Measurements from ENCODE around the gene PALLD. TPM values are rescaled to one million over a fixed set of nuclear protein-coding genes. Genes with fewer than 3 reads are reported as not detected.

Gene PALLD
- total and polyA plus RNA-seq, 2 experiments from 2014 or later, result 157 to 178 TPM

GRCh38 chr4:168540086-168540485 lies 43.2 kb downstream of the PALLD start:
- DNase-seq (ENCODE audit: low read depth in 1 of 2, low spot score in 1 of 2), result peak in 1 of 2 donors; percentile 23
- H3K27me3 ChIP-seq, result no peaks in the 10 kb centered on the region
- H3K36me3 ChIP-seq, result peaks cover 10% of the 10 kb centered on the region
- H3K9me3 ChIP-seq (ENCODE audit: low read depth), result no peaks in the 10 kb centered on the region
- TF ChIP-seq, protein P1, sequence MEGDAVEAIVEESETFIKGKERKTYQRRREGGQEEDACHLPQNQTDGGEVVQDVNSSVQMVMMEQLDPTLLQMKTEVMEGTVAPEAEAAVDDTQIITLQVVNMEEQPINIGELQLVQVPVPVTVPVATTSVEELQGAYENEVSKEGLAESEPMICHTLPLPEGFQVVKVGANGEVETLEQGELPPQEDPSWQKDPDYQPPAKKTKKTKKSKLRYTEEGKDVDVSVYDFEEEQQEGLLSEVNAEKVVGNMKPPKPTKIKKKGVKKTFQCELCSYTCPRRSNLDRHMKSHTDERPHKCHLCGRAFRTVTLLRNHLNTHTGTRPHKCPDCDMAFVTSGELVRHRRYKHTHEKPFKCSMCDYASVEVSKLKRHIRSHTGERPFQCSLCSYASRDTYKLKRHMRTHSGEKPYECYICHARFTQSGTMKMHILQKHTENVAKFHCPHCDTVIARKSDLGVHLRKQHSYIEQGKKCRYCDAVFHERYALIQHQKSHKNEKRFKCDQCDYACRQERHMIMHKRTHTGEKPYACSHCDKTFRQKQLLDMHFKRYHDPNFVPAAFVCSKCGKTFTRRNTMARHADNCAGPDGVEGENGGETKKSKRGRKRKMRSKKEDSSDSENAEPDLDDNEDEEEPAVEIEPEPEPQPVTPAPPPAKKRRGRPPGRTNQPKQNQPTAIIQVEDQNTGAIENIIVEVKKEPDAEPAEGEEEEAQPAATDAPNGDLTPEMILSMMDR (IDR thresholded peaks at IDR 0.05; ENCODE audit: low read depth, low read length), result no peak
- H3K27ac ChIP-seq, result peak overlapping the region; percentile 24
- no peak overlapping the region for H3K4me3 ChIP-seq
- peaks cover 9% of the 10 kb centered on the region for H3K4me1 ChIP-seq (ENCODE audit: low read depth)

- H3K9me3 ChIP-seq (ENCODE audit: low read depth), result no peaks in the 10 kb centered on the region
- H3K4me1 ChIP-seq (ENCODE audit: low read depth), result peaks cover 9% of the 10 kb centered on the region
- no peaks in the 10 kb centered on the region for H3K27me3 ChIP-seq
- TF ChIP-seq, protein P1 (IDR thresholded peaks at IDR 0.05; ENCODE audit: low read depth, low read length), result no peak
- H3K4me3 ChIP-seq, result no peak overlapping the region
- peak overlapping the region; percentile 24 for H3K27ac ChIP-seq
- no peak for DNase-seq (ENCODE audit: low read depth in 1 of 2, low spot score in 1 of 2)
- H3K36me3 ChIP-seq, result peaks cover 10% of the 10 kb centered on the region
Measured at GRCh38 chr4:168540503-168541265, 43.8 kb downstream of the PALLD start.

DNA sequence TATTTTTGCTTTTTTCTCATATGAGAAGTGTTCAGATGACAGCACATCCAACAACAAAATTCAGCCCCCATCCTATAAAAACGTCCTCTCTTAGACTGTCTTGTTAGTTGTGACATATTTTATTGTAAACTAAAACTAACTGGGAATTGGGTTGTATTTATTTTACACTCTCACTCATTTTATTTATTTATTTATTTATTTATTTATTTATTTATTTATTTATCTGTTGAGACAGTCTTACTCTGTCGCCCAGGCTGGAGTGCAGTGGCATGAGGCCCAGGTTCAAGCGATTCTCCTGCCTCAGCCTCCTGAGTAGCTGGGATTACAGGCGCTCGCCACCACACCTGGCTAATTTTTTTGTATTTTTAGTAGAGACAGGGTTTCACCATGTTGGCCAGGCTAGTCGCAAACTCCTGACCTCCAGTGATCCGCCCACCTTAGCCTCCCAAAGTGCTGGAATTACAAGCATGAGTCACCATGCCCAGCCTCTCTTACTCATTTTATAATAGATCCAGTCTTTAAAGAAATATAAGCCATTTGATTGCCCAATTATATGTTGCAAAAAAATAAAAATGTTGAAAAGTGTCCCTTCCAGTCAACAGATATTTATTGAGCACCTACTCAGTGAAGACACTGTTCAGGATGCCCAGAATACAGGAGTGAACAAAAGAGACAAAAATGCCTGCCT lies 44.6 kb downstream of the PALLD start:
- peak in 1 of 2 donors; percentile 42 for DNase-seq (ENCODE audit: low read depth in 1 of 2, low spot score in 1 of 2)
- TF ChIP-seq, protein P1 (IDR thresholded peaks at IDR 0.05; ENCODE audit: low read depth, low read length), result no peak
- no peaks in the 10 kb centered on the region for H3K27me3 ChIP-seq
- H3K27ac ChIP-seq, result no peak overlapping the region
- H3K4me3 ChIP-seq, result no peak overlapping the region
- no peaks in the 10 kb centered on the region for H3K9me3 ChIP-seq (ENCODE audit: low read depth)
- H3K36me3 ChIP-seq, result peaks cover 10% of the 10 kb centered on the region
- peaks cover 9% of the 10 kb centered on the region for H3K4me1 ChIP-seq (ENCODE audit: low read depth)

DNA sequence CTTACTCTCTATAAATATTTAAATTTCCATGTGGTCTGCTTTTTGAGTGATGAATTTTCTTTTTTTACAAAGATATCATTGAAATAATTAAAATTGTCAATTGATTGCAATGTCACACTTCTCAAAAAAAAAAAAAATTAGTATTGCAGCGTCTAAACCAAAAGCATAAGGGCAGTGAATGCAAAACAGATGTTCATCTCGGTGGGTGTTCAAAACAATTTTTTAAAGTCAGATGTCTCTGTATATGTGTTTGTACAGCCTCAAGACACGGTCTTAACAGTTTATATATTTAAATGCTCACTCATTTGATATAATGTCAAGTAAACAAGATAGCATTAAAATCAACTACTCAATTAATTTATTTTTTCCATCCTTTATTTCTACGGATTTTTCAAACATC lies 52.3 kb downstream of the PALLD start:
- H3K4me1 ChIP-seq (ENCODE audit: low read depth), result peaks cover 4% of the 10 kb centered on the region
- no peak overlapping the region for H3K27ac ChIP-seq
- no peak for DNase-seq (ENCODE audit: low read depth in 1 of 2, low spot score in 1 of 2)
- no peak overlapping the region for H3K4me3 ChIP-seq
- TF ChIP-seq, protein P1 (IDR thresholded peaks at IDR 0.05; ENCODE audit: low read depth, low read length), result no peak
- H3K36me3 ChIP-seq, result peaks cover 3% of the 10 kb centered on the region
- no peaks in the 10 kb centered on the region for H3K27me3 ChIP-seq
- no peaks in the 10 kb centered on the region for H3K9me3 ChIP-seq (ENCODE audit: low read depth)

DNA sequence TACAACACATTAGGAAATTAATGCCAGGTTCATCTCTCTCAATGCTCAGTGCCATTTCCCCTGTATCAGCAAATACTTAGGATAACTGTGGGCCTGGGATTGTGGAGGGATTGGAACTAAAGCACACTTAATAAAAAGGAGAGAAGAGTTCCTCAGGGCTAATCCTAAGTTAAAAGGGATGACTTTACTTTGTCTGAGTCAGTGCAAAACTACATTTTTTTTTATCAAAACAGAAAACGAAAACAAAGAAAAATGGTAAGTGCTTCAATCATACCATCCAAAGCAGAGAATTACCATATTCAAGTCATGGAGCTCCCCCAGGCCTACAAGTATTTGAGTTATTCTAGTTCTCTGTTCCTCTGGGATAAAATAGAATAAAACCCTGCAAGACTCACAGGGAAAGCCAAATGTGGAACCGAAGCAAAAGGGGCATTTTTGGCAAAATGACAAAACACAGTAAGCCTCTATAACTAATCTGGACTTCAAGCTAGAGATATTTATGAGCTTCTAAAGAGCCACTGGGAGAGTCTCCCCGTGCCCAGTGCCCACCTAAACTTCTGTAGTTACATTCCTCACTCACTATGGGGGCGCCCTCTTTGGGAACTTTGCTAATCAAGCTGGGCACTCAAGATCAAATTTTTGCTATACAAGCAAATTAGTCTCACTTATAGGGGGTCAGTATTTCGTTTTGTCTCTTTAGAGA lies 53.4 kb downstream of the PALLD start:
- Histone ChIP-seq H3K36me3 (peaks cover 3% of the 10 kb centered on the region), H3K4me3 (no peak overlapping the region), H3K9me3 (ENCODE audit: low read depth) (no peaks in the 10 kb centered on the region), H3K4me1 (ENCODE audit: low read depth) (peaks cover 4% of the 10 kb centered on the region), H3K27me3 (no peaks in the 10 kb centered on the region), H3K27ac (no peak overlapping the region)
- DNase-seq (ENCODE audit: low read depth in 1 of 2, low spot score in 1 of 2), result no peak
- TF ChIP-seq, protein P1 (IDR thresholded peaks at IDR 0.05; ENCODE audit: low read depth, low read length), result no peak

Measured in cardiac muscle cell (in vitro differentiated cells and primary cell).